Activated CD4-positive, alpha-beta T cell treated with anti-CD3 and anti-CD28 coated beads for 24 hours (primary cell): ENCODE results near the gene RABAC1.

Experiments
- DNase-seq, 2 donors: peaks; one replicate each; pipeline ENCODE4 v3.0.0-alpha.2; 2020; ENCODE audit warnings: low read depth in 2 of 2

The RABAC1 gene

DNA sequence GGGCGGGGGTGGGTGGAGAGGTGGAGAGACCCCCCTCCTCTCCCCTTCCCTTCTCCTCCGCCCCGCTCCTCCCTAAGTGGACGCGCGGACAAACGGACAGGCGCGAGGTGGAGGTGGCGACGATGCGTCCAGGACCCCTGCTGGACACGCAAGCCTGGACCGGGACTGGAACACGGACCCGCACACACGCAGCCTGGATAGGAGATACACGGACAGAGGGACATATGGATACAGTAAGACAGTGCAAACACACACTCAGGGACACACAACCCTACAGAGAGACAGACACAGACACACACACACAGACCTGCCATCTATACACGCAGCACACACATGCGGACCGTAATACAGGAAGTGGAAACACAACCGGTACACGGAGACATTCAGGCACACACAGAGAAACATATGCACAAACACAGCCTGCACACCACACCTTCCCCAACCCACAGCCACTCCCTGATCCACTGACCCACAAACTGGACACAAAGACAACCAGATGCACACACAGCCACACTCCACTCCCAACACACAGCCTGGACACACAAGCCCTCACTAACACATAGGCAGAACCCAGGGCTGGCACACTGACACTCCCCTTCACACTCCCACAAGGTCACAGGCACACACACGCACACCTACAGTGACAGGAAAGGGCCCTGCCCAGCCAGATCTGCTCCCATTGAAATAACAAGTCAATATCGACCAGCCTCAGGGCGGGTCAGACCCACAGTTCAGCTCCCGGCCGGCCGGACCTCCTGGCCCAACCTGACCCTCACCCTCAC lies 30.2 kb downstream of the RABAC1 start:
- DNase-seq, result no peak

DNA sequence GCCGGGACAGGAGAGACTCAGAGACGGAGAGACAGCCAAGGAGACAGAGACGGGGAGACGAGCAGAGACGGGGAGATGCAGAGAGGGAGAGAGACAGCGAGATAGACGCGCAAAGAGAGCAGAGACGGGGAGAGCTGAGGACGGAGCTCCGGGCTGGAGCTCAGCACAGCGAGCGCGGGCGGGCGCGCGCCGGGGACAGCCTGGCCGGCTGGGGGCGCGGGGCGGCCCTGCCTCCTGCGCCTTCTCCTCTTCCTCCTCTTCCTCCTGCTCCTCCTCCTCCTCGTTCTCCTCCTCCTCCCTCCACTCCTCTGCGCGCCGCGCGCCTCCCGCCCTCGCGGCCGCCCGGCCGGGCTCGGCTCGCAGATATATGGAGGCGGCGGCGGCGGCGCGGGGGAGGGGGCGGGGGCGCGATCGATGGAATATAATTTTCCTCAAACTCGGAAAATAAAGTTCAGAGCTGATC lies 30.9 kb downstream of the RABAC1 start, which contains the start of gene ERFL:
ERFL (minus strand) TSS at position 229 of the 463 bp plus-strand sequence. CDS start 15,530 bp downstream, outside the sequence.
- DNase-seq, result no peak

DNA sequence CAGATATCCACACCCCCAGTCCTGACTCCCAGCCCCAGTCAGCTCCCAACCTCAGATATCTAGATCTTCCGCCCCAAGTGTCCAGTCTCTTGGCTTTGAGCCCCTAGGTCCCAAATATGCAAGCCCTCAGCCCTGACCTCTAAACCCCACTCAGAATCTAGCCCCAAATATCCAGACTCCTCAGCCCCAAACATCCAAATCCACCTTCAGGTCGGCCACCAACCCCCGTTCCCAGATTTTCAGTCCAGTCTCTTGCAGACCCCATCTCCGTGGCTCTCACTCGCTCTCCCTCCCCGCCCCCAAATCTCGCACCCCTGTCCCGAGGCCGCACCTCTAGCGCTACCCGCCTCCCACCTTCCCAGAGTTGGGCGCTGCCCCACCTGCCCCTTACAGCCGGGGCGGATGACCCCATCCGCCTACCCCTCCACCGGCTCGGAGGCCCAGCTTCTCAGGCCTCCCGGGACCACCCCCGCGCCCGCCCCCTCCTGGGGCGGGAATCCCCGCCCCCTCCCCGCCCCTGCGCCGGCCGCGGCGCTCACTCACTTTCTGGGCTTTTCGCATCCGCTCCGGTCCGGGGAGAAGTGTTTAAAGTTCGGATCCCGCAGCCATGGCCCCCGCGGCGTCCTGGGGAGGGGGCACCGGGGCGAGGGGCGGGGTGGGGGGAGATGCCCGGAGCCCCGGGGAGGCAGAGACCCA lies 31.5 kb downstream of the RABAC1 start:
- DNase-seq, result no peak

DNA sequence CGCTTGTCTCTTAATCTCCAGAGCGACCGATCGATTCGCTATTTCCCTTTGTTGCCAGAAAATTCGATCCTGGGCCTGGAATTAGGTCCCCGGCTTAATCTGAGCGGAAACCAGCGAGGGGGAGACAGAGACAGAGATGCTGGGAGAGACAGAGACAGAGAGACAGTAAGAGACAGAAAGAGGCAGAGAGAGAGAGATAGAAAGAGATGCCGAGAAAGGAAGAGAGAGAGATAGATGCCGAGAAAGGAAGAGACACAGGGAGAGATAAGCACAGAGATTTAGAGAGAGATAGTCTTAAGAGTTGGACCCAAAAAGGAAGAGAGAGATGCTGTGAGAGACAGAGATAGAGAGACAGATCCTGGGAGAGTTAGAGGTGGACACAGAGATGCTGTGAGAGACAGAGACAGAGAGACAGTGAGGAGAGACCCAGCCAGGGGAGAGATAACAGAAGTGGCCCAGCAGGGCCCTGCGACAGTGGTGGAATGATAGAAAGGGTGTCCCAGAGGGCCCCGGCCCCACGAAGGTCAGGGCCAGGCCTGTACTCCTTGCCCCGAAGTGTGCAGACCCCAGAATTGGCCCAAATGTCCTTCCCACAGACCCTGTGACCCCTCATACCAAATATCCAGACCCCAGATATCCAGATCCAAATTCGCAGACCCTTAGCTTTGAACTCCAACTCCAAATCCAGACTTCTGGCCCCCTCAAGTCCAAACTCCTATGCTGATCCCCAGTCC lies 32.2 kb downstream of the RABAC1 start:
- DNase-seq, result no peak

DNA sequence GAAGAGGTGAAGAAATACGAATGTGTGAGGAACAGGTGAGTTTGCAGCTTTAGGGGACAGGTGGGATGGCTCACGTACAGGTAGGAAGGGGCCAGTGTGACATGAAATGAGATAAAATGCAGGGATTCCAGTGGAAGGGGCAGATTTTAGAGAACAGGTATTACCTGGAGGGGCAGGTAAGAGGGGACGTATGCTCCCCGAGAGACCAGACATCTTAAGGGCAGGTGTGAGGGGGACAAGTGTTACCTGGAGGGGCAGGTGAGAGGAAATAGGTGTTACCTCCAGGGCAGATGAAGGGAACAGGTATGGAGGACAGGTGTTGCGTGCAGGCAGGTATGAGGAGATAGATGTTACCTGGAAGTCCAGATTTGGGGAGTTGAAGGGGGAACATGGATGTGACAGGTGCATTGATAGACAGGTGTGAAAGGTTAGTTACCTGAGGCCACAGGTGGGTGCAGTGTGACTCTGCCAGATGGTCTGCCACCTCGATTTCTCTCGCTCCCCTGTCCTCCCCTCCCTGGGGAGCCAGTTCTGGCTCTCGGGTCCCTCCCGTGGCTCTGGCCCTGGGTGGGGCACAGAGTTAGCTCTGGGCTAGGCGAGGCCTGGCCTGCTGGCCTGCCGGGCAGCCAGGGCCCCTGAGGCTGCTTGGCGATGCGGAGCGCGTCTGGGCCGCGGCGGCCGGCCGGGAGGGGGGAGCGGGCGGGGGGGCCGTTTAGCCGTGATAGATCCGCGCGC lies 32.9 kb downstream of the RABAC1 start:
- DNase-seq, result no peak

DNA sequence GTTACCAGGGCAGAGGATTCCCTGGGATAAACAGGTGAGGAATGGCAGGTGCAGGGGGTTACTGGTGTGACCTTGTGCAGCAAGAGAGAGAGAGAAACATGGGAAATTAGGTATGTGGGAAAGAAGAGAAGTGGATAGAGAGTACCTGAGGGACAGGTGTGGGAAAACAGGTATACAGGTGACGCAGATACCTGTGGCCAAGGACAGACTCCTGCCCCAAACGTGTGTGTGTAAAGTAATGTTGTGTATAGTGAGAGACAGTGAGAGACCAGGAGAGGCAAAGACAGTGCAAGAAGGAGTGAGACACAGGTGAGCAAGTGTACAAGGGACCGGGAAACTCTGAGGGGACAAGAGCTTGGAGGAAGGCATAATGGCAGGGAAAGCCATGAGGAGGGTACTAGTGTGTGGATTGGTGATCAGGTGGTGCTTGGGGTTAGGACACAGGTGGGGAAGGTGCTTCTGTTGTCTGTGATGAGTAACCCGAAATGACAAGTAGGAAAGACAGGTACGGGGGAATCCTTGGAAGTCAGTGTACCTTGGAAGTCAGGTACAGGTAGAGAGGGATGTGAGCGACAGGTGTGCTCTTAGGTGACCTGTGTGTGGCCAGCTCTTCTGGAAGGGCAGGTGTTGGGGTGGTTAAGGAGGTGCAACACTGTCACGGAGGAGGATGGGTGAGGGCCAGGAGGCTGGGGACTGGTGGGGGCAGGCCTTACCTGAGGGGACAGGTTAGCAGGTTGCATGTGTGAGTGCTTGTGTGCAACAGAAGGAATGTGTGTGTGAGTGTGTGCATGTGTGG lies 33.7 kb downstream of the RABAC1 start:
- no peak for DNase-seq

DNA sequence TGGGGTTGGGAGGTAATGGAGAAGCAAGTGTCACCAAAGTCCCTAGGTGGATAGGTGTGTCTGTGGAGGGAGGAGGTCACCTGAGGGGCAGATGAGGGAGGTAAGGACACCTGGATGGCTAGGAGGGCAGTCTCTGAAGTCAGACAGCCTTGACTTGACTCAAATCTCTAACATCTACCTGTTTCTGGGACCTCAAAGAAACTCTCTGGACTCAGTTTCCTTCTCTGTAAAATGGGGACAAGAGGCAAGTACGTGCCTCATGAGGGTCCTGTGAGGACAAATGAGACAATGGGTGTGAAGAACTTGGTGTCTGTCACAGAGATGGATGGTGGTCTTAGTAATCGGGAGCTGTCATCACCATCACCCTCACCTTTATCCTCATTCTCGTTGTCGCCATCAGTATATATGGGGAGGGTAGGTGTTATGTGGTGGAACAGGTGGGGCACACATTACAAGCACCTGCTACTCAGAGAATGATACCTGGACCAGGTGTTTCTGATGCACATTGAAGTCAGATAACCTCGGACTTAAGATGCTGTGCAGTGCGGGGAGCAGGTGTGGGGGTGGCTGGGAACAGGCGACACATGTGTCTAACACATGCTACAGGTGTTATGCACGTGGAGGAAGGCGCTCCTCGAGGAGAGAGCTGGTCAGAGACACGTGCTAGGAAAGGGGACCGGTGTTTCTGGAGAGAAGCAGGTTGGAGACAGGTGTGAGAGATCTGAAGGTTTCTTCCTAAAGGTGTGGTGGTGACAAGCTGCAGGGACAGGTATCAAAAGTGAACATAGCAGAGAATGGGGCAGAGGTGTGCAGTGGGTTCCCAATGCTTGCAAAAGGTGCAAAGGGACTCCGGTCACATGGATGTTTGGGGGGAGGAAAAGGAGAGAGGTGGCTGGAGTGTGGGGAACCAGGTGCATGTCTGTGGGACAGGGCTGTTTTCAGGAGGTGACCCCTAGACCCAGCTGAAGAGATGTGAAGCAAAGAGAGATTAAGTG lies 34.7 kb downstream of the RABAC1 start:
- DNase-seq, result no peak

DNA sequence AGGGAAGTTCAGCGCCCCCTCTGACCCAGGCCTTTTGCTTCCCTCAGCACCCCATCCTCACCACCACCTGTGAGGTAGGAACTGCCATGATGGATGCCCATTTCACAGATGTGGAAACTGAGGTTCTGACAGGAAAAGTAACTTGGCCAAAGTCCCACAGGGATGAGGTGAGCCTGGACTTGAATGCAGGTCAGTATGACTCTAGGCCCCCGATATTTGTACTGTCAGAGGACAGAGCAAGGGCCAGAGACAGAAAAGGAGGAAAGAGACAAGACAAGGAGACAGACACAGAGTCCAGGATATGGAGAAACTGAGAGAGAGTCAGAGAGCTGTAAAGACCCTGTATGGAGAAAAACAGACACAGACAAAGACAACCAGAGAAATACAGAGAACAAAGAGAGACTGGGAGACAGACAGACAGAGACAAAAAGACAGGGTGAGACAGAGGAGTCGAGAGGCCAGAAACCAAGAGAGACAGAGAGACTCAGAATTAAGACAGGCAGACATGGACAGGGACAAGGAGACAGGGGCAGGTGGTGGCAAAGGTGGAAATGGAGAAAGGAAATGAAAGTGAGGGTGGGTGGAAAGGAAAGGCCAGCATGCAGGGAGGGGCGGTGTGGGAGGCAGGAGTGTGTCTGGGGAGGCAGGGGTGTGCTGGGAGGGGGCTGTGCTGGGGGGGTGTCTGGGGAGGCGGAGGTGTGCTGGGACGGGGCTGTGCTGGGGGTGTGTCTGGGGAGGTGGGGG lies 35.9 kb downstream of the RABAC1 start:
- DNase-seq, result no peak

DNA sequence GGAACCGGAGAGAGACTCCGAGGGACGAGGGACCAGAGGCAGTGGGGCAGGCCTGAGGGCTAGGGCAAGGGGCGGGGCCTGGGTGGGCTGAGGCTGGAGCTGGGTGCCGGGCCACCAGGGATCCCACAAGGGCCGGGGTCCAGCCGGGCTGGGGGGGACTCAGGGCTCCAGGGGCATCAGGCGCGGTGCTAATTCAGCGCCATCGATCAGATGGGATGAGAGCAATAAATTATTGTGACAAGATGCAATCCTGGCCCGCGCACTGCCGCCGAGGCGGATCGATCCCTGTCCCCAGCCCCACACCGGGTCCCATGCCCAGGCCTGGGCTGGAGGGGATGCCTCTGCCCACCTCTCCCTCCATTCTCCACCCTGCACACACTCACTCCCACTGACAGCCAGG lies 36.5 kb downstream of the RABAC1 start:
- no peak for DNase-seq

DNA sequence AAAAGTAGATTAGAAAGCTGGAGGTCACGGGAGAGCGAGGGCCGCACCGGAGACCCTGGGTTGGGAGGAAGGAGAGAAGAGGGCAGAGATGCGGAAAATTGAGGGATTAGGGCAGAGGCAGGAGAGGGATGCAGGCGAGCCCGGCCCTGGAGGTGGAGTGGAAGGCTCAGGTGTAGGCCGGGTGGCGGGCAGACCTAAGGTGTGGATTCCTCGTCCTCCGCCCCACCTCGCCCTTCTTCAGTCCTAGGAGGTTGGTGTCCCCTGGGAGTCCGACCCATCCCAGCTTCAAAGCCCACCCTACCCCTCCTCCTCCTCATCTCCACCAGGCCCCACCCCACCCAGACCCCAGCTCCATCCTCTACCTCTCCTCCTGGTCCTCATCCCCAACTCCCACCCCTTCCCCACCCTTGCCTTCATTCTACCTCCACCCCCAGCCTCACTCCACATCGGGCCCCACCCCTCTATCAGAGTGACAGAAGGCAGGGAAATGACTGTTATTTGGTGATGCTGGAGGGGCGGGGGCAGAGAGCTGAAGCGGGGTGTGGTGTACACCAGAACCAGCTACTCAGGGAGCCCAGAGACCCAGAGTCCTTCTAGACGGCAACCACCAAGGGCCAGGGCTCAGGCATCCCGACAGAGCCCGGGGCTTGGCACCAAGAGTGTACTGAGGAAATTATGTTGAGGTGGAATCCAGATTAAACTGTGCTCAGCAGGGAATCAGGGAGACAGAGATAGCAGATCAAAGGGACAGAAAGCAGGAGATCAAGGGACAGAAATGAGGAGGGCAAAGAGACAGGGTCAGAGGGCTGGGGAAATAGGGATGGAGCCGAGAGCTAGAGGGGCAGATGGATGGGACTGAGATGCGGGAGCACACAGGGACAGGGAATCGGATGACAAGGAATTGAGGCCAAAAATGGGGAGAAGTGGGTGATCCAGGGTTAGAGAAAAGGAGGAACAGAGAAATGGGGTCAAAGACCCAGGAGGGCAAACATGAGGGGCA lies 37.2 kb downstream of the RABAC1 start:
- no peak for DNase-seq

DNA sequence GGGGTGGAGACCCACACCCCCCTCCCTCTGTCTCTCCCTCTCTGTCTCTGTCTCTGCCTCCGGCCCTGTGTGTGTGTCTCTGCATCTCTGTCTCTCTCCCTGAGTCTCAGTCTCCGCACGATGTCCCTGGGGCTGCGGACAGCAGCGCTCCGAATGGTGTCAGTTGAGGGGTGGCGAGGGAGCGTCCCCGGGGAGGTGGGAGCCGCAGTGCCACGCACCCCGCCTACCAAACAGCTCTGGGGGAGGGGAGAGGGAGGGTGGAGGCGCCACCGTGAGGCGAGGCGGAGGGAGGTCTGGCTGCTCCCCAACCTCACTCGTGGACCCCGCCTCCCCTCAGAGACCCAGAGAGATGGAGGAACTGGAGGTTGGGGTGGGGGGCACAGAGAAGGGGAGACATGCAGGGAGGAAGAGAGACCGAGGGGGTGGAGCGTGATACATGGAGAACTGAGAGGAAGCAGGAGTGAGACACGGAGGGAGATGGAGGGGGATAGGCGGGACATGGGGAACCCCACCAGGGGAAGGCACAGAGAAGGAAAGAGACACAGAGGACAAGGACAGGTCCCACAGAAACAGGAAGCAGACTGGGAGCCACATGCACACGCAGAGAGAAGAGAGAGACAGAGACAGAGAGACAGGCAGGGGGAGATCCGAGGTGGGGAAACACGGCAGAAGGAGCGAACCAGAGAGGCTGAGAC lies 38.1 kb downstream of the RABAC1 start:
- no peak for DNase-seq

DNA sequence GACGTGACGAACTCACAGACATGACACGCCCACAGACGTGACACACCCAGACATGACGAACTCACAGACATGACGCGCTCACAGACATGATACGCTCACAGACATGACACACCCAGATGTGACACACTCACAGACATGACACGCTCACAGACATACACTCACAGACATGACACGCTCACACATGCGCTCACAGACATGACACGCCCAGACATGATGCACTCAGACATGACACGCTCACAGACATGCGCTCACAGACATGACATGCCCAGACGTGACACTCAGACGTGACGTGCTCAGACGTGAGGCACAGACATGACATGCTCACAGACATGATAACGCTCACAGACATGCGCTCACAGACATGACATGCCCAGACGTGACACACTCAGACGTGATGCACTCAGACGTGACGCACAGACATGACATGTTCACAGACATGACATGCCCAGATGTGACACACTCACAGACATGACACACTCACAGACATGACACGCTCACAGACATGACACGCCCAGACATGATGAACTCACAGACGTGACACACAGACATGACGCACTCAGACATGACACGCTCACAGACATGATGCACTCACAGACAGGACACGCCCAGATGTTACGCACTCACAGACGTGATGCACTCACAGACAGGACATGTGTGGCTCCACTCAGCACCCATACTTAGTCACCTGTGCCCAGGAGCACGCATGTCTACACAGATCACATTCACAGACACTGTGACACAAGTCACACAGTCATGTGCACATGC lies 39.0 kb downstream of the RABAC1 start:
- DNase-seq, result no peak

DNA sequence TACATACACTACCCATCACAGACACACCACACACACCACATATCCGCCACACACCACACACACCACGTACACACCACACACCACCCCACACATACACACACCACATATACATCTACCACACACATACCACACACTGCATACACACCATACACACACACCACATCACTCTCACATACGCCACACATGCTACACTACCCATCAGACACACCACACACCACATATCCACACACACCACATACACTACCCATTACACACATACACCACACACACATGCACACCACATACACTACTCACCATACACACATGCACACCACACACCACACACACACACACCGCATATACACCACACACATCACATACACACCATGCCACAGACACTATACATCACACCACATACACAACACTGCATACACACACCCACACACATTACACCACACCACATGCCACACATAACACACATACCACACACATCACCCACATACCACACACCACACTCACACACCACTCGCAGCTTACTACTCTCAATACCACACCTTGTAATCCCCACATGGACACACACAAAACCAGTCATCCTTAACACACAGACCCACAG lies 40.4 kb downstream of the RABAC1 start:
- DNase-seq, result no peak

DNA sequence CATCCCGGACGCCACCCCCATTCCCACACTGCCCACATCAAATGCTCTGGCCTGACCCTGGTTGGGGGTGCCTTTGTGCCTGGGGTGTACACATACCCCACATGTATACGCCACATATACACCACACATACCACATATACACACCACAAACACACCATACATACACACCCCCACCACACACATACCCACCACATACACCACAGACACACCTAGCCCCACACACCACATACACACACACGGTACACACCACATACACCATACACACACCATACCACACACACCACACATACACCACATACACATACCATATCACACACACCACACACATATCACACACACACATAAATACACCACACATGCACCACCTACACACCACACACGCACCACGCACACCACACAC lies 41.0 kb downstream of the RABAC1 start:
- DNase-seq, result no peak

DNA sequence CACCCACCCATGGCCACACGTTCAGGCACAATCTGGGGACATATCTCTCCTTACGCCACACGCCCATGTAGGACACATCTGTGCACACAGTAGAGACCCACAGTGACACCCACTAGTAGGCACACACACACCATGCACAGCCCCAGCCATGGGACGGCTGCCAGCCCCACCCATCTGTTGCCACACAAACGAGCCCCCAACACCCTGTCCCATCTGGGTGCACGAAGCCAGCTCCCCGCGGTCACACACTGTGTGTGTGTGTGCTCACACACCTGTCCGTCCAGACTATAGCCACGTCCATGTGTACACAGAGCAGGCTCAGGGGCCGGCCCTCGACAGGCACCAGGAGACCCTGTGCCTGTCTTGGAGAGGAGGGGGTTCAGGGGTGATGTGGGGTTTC lies 41.4 kb downstream of the RABAC1 start:
- DNase-seq, result no peak
